K562 (cell line): ENCODE data around the gene ADAM19. TPM values are rescaled to one million over a fixed set of nuclear protein-coding genes. Genes with fewer than 3 reads are reported as not detected.

ENCODE experiments used
- E2F1 ChIP-seq: sonication (generic); formaldehyde crosslinking; IDR thresholded peaks from 2 replicates; pipeline ENCODE4 v1.8.1; 2023; ENCODE audit warnings: mild to moderate bottlenecking, missing genetic modification reagents, moderate library complexity
- FOXK2 ChIP-seq, 2 experiments: fragments of 450-650 bp; IDR thresholded peaks in 1 of 2; conservative IDR thresholded peaks in 1 of 2; 2 replicates each; pipeline ENCODE4 v1.6.1; 2016; ENCODE audit warnings: low read depth in 2 of 2, mild to moderate bottlenecking in 1 of 2
- GATA2 ChIP-seq: sonication (generic); formaldehyde crosslinking; IDR thresholded peaks from 2 replicates; pipeline ENCODE4 v1.4.0; 2020; ENCODE audit warnings: mild to moderate bottlenecking, missing genetic modification reagents
- HNRNPL ChIP-seq: fragments of 200-400 bp; formaldehyde crosslinking; IDR thresholded peaks from 2 replicates; pipeline ENCODE4 v1.6.1; 2017; ENCODE audit warnings: low read depth, mild to moderate bottlenecking, low read length
- ID3 ChIP-seq, 2 experiments: fragments of 250-450 bp in 1 of 2; fragments of 450-650 bp in 1 of 2; sonication (Bioruptor Pico) in 1 of 2; IDR thresholded peaks; 2 replicates each; pipeline versions ENCODE4 v1.6.1 to v1.8.0; 2016 to 2021; ENCODE audit warnings: mild to moderate bottlenecking in 2 of 2, moderate library complexity in 2 of 2, missing compliant biosample characterization in 1 of 2, missing genetic modification characterization in 1 of 2
- LARP7 ChIP-seq: fragments of 450-650 bp; IDR thresholded peaks from 2 replicates; pipeline ENCODE4 v1.6.1; 2016
- MCM5 ChIP-seq: fragments of 450-650 bp; IDR thresholded peaks from 2 replicates; pipeline ENCODE4 v1.6.1; 2016; ENCODE audit warnings: low read depth
- MTA3 ChIP-seq: fragments of 450-650 bp; formaldehyde crosslinking; IDR thresholded peaks from 2 replicates; pipeline ENCODE4 v1.6.1; 2017; ENCODE audit warnings: mild to moderate bottlenecking, borderline replicate concordance
- NONO ChIP-seq, 2 experiments: fragments of 200-400 bp in 1 of 2; fragments of 450-650 bp in 1 of 2; formaldehyde crosslinking in 1 of 2; IDR thresholded peaks; 2 replicates each; pipeline ENCODE4 v1.6.1; 2017; ENCODE audit warnings: low read depth in 2 of 2, mild to moderate bottlenecking in 2 of 2, moderate library complexity in 2 of 2, low read length in 1 of 2
- NR2C1 ChIP-seq, 2 experiments: fragments of 450-650 bp; IDR thresholded peaks; 2 replicates each; pipeline ENCODE4 v1.6.1; 2017; ENCODE audit warnings: mild to moderate bottlenecking in 2 of 2, antibody characterized with exemption in 1 of 2, inconsistent platforms in 1 of 2, missing compliant biosample characterization in 1 of 2, missing genetic modification characterization in 1 of 2
- SNIP1 ChIP-seq: fragments of 450-650 bp; IDR thresholded peaks from 2 replicates; pipeline ENCODE4 v1.7.1; 2017; ENCODE audit warnings: low read depth, mild to moderate bottlenecking
- TAF7 ChIP-seq: fragments of 450-650 bp; IDR thresholded peaks from 2 replicates; pipeline ENCODE4 v1.6.1; 2016; ENCODE audit warnings: missing genetic modification characterization, missing compliant biosample characterization
- TAL1 ChIP-seq: fragments of 450-650 bp; IDR thresholded peaks from 2 replicates; pipeline ENCODE4 v1.6.1; 2016; ENCODE audit warnings: mild to moderate bottlenecking
- TBL1XR1 ChIP-seq, 2 experiments: IDR thresholded peaks; 2 replicates each; pipeline ENCODE4 v1.6.1; 2012; ENCODE audit warnings: improper control_type of control experiment in 2 of 2, low read length in 2 of 2, mild to moderate bottlenecking in 1 of 2
- ZNF253 ChIP-seq: fragments of 250-450 bp; sonication (Bioruptor Pico); conservative IDR thresholded peaks from 2 replicates; pipeline ENCODE4 v1.6.1; 2021; ENCODE audit warnings: mild to moderate bottlenecking
- ZNF263 ChIP-seq: sonication (generic); formaldehyde crosslinking; IDR thresholded peaks from 2 replicates; pipeline ENCODE4 v1.8.0; 2022; ENCODE audit warnings: mild to moderate bottlenecking, missing genetic modification reagents, borderline replicate concordance
- ZNF696 ChIP-seq: fragments of 250-450 bp; sonication (Bioruptor Pico); conservative IDR thresholded peaks from 2 replicates; pipeline ENCODE4 v1.4.0; 2020; ENCODE audit warnings: mild to moderate bottlenecking, moderate library complexity
- ZNF717 ChIP-seq: fragments of 250-450 bp; sonication (Bioruptor Pico); IDR thresholded peaks from 2 replicates; pipeline ENCODE4 v1.5.0; 2021
- polyA plus RNA-seq, 8 experiments: library from polyadenylated mRNA; depleted of rRNA in 4 of 8; stranded (reverse) in 5 of 8; unstranded in 3 of 8; fragments of >200 nt; fragmentation: Nextera tagmentation in 2 of 8; fragmentation: Illumina TruSeq in 1 of 8; extraction: Ambion mirVana in 2 of 8; extraction: Trizol in 1 of 8; gene quantifications; 2 replicates each; pipeline versions ENCODE4 v1.2.1 to v1.2.3, GENCODE V29; 2011 to 2014; ENCODE audit warnings: inconsistent platforms in 1 of 8, missing spikeins in 1 of 8
- total RNA-seq, 7 experiments: library from RNA; depleted of rRNA in 6 of 7; stranded (reverse); fragments of >200 nt in 6 of 7; fragmentation: Illumina TruSeq in 2 of 7; extraction: Trizol in 2 of 7; gene quantifications; 2 replicates each; pipeline versions ENCODE4 v1.2.1 to v1.2.3, GENCODE V29; 2011 to 2021; ENCODE audit warnings: low replicate concordance in 1 of 7
- TF ChIP-seq, protein P1 (sequence below), 2 experiments: fragments of 450-650 bp in 1 of 2; IDR thresholded peaks; 2 replicates each; pipeline ENCODE4 v1.6.1; 2011 to 2017; ENCODE audit warnings: low read depth in 2 of 2, antibody characterized with exemption in 1 of 2, borderline replicate concordance in 1 of 2, low read length in 1 of 2, mild to moderate bottlenecking in 1 of 2, mixed read lengths in 1 of 2; ENCODE audit not compliant: control insufficient read depth in 1 of 2
- TF ChIP-seq, protein P2 (sequence below): fragments of 250-450 bp; sonication (Bioruptor Pico); IDR thresholded peaks from 2 replicates; pipeline ENCODE4 v1.9.0; 2021; ENCODE audit warnings: mild to moderate bottlenecking, inconsistent platforms
- TF ChIP-seq, protein P3 (sequence below): sonication (generic); formaldehyde crosslinking; IDR thresholded peaks from 2 replicates; pipeline ENCODE4 v1.8.0; 2022; ENCODE audit warnings: mild to moderate bottlenecking, missing genetic modification reagents

Gene ADAM19
- total and polyA plus RNA-seq, 9 of the 15 experiments (the other 6 are each of a cell fraction or from before 2014, with no cell fraction given) = 0.11 to 1.1 (median 0.43) TPM

DNA sequence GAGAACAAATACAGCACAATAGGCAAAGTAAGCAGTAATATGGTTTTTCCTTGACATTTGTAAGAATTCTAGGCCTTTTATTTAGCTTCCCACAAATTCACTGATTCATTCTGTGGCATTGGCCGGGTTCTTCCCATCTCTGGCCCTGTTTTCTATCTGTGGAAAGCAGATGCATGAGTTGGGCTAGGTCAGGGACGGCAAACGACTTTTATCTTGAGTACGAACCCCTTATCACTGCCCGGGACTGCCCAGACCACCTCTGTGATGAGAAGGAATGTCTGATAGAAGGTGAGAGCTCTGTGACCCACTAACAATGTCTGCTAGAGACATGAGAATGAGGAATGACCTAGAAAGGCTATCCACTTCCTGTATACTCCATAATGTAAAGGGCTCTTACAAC lies 35.4 kb upstream of the ADAM19 start (continued):
- TF ChIP-seq ID3 (CRISPR knock-in tag; IDR thresholded peaks at IDR 0.05) (no peak), ID3 (tag; IDR thresholded peaks at IDR 0.05) (no peak), NR2C1 (IDR thresholded peaks at IDR 0.05) (peak; percentile 35; the same call in 1 of the 2 replicates), NR2C1 (tag; IDR thresholded peaks at IDR 0.05) (peak; percentile 44; the same call in 1 of the 2 replicates), SNIP1 (no peak), TAL1 (peak; percentile 97), HNRNPL (no peak), ZNF263 (CRISPR knock-in tag) (no peak), ZNF717 (CRISPR knock-in tag) (no peak), LARP7 (no peak), NONO (IDR thresholded peaks at IDR 0.05; ENCODE audit: low read depth in 2 of 2, low read length in 1 of 2) (no peak), MCM5 (no peak), TBL1XR1 (IDR thresholded peaks at IDR 0.05; ENCODE audit: low read length in 2 of 2) (peak; percentile 68 to 77; a peak in 2 of 4 replicates), ZNF253 (CRISPR knock-in tag) (no peak), FOXK2 (conservative IDR thresholded peaks at IDR 0.05 in 1 of 2, IDR thresholded peaks at IDR 0.05 in 1 of 2; ENCODE audit: low read depth in 2 of 2) (no peak), MTA3 (peak; percentile 60; the same call in 1 of the 2 replicates), TAF7 (tag) (no peak), E2F1 (no peak), GATA2 (CRISPR knock-in tag) (peak; percentile 72), ZNF696 (no peak)
- TF ChIP-seq, protein P1, sequence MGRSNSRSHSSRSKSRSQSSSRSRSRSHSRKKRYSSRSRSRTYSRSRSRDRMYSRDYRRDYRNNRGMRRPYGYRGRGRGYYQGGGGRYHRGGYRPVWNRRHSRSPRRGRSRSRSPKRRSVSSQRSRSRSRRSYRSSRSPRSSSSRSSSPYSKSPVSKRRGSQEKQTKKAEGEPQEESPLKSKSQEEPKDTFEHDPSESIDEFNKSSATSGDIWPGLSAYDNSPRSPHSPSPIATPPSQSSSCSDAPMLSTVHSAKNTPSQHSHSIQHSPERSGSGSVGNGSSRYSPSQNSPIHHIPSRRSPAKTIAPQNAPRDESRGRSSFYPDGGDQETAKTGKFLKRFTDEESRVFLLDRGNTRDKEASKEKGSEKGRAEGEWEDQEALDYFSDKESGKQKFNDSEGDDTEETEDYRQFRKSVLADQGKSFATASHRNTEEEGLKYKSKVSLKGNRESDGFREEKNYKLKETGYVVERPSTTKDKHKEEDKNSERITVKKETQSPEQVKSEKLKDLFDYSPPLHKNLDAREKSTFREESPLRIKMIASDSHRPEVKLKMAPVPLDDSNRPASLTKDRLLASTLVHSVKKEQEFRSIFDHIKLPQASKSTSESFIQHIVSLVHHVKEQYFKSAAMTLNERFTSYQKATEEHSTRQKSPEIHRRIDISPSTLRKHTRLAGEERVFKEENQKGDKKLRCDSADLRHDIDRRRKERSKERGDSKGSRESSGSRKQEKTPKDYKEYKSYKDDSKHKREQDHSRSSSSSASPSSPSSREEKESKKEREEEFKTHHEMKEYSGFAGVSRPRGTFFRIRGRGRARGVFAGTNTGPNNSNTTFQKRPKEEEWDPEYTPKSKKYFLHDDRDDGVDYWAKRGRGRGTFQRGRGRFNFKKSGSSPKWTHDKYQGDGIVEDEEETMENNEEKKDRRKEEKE (IDR thresholded peaks at IDR 0.05; ENCODE audit: borderline replicate concordance in 1 of 2, control insufficient read depth in 1 of 2, low read depth in 2 of 2, low read length in 1 of 2) = no peak
- TF ChIP-seq, protein P2, sequence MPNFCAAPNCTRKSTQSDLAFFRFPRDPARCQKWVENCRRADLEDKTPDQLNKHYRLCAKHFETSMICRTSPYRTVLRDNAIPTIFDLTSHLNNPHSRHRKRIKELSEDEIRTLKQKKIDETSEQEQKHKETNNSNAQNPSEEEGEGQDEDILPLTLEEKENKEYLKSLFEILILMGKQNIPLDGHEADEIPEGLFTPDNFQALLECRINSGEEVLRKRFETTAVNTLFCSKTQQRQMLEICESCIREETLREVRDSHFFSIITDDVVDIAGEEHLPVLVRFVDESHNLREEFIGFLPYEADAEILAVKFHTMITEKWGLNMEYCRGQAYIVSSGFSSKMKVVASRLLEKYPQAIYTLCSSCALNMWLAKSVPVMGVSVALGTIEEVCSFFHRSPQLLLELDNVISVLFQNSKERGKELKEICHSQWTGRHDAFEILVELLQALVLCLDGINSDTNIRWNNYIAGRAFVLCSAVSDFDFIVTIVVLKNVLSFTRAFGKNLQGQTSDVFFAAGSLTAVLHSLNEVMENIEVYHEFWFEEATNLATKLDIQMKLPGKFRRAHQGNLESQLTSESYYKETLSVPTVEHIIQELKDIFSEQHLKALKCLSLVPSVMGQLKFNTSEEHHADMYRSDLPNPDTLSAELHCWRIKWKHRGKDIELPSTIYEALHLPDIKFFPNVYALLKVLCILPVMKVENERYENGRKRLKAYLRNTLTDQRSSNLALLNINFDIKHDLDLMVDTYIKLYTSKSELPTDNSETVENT (CRISPR knock-in tag) = no peak
- TF ChIP-seq, protein P3, sequence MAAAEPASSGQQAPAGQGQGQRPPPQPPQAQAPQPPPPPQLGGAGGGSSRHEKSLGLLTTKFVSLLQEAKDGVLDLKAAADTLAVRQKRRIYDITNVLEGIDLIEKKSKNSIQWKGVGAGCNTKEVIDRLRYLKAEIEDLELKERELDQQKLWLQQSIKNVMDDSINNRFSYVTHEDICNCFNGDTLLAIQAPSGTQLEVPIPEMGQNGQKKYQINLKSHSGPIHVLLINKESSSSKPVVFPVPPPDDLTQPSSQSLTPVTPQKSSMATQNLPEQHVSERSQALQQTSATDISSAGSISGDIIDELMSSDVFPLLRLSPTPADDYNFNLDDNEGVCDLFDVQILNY (CRISPR knock-in tag) = no peak
